Activated CD8-positive, alpha-beta memory T cell treated with anti-CD3 and anti-CD28 coated beads, Interleukin-2, amount 50 U/mL, for 4 hours (primary cell): ENCODE results near the gene MED14.

Experiments
- DNase-seq: peaks from one replicate; pipeline ENCODE4 v3.0.0-alpha.2; 2020

Gene MED14

DNA sequence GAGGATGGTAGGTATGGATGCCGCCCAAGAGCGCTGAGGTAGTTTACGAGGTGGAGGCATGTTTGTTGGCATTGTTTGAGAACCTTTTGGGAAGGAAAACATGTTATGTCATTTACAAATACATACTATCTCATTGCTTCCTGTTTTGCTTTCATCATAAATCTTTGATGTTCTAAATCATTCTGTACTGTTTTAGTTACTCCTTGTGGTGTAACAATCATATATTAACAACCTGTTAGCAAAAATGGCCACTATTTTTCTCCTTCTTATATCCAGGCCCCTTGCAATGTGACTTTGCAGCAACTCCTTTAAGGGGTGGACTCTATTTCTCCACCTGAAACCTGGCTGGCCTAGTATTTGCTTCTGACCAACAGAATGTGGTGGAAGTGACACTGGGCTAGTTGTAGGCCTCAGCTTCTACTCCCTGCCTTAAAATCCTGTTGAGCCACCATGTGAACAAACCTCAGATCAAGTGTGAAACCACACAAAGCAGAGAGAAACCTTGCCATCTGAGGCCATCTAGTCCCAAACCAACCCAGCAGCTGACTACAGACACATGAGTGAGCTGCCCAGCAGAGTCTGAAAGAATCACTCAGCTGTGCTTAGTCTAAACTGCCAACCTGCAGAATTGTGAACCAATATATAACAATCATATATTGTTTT is 72.1 kb downstream of the MED14 start:
- no peak for DNase-seq

DNA sequence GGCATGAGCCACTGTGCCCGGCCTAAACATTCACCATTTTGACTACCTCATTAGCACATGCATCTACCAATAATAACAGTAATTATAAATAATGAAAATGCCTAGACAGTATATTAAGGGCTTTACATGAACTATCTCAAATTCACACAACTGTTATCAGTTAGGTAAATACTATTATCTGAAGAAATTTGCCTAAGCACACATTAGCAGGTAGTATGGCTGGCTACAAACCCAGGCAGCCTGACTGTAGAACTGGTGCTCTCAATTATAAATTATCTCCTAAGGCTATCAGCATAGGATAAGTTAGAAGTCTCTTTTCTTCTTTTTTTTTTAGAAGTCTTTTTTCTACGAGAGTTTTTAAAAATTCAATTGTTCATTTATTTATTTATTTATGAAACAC is 73.9 kb downstream of the MED14 start:
- DNase-seq: no peak

DNA sequence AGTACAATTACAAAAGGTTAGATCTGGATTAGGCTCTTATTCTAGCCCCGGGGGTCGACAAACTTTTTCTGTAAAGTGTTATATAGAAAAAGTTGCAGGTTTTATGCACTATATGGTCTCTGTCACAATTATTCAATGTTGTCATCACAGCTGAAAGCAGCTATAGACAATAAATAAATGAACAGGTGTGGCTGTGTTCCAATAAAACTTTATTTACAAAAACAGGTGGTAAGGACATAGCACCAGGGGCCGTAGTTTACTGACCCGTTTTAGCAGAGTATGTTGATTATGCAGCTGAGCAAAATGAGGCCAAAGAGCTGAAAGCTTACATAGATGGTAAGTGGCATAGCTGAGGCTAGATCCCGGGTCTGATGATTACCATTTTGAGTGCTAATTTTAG is 75.0 kb downstream of the MED14 start:
- DNase-seq: no peak

DNA sequence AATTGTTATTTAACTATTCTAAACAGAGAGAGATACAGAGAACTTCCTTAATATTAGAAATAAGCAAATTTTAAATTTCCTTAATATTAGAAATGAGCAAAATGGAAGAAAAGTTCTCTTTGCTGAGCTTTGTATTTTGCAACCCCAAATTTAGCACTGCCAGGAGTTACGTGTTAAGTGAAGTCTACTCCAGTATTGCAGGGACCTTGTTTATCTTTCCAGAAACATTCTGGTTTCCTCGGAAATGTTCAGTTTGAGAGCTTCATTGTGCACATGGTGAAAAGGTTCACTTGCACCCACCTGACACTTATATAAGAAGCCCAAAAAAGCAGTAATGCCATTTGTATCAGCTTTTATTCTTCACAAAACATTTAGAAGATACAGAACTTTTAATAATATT is 81.8 kb downstream of the MED14 start:
- no peak for DNase-seq

DNA sequence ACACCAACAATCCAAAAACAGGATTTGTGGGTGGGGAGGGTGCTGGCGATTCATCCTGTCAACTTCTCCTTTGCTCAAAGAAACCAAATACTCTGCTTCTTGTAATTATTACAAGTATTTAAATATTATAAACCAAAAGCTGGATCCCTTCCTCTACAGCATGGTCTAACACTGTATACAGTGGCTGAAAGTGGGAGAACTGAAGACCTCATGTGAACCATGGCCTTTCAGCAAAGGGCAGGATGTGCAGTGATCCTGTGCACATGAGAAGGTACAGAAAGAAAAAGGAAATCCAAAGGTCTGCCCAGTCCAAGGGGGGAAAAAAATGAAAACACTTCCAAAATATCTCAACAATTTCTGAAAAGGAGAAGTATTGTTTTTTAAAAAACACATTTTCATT is 82.7 kb downstream of the MED14 start:
- DNase-seq: no peak

DNA sequence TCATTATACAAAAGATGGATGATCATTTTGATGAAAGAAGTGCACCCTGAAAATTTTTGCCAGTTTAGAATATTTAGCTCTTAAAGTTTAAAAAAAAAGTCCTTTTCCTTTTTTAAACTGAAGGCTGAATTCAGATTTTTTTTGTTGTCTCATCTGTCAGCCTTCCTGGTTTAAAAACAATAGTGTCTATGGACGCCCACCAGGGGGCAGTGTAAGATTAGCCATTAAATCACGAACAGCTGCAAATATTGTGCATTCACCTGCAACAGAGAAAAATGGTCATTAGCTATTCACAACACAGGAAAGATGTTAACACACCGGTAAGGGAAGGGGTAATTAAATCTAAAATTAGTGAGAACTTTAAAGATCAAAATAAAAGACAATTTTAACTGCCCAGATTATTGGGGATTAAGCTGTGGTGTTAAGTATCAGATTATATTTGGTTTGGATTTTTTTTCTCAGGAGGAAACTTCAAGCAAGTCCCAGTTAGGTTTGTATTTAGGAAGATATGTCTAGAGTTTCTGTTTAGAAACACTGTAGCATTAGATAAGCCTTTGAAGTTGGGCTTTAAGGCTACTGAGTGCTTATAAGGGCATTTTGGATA is 83.6 kb downstream of the MED14 start:
- DNase-seq: peak; percentile 81

DNA sequence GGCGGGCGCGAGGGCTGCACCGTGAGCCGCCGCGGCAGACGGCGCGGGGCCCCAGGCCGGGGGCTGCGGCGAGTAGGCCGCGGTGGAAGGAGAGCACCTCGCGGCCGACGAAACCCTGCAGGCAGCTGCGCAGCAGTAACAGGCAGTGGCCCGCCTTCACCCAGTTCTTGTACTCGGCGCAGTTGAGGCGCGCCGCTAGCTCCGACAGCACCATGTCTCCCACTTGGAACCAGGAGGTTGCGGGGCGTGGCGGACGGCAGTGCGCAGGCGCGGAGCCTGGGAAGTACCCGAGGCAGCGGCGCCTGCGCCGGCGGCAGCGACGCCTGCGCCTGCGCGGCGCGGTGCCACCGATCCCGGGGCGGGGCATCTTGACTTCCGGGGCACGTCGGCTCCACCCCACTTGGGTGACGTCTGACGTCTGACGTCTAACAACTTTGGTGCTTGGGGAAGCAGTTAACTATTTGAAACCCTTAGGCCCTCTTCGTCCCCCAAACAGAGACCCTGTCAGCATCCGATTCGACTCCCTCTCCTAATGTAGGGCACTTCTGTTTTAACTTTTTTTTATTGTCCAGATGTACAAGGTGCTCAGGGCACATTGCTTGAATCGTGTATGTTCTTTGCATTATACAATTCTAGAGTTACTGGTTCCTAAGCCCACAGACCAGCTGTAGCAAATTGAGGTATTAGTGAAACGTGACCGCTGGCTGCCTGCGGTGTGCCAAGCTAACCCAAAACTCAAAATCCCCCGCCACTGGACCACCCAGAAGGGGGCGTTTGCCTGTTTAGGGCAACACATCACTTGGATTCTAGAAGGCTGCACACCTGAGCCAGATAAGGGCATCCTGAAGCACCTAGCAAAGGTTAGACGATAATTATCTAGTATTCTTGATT is 87.8 kb downstream of the MED14 start, which contains the start of gene CXorf38:
Gene CXorf38 (minus strand): TSS at position 255 of the 891 bp plus-strand sequence. CDS start 41 bp downstream, at position 214.
- peak; percentile 98 for DNase-seq

DNA sequence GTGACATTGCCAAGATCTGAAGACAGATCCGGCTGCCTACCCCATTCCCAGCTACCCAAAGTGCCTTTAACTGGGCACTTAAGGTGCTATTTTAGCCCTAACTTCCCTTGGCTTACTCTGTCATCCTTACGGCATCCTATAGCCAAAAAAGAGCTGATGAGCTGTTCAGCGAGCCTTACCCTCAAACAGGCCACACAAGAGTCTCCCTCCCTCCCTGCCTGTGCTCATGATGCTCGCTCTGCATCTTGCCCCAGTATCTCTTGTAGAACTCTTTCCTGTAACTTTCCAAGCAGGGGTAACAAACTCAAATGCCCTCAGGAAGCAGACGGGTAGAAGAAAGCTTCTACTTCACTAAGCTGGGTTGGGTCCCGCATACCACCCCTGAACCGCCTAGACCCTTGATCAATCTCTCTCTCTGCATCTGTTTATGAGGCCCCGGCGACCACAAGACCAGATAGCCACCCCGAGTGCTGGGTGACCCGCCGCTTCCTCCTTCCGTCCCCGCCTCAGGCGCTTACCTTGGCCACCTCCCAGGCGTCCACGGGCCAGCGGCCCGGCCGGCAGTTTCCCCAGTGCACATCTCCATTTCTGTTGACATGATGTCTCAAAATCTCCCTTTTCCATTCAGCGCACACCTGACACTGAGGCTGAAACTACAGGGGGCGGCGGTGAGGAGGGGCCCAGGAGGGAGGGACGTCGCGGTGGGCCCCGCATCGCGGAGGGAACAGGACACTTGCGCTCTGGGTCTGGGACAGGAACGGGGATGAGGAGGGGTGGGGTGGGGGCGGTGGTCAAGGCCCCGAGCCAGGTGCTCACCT is 88.6 kb downstream of the MED14 start:
- peak; percentile 35 for DNase-seq

DNA sequence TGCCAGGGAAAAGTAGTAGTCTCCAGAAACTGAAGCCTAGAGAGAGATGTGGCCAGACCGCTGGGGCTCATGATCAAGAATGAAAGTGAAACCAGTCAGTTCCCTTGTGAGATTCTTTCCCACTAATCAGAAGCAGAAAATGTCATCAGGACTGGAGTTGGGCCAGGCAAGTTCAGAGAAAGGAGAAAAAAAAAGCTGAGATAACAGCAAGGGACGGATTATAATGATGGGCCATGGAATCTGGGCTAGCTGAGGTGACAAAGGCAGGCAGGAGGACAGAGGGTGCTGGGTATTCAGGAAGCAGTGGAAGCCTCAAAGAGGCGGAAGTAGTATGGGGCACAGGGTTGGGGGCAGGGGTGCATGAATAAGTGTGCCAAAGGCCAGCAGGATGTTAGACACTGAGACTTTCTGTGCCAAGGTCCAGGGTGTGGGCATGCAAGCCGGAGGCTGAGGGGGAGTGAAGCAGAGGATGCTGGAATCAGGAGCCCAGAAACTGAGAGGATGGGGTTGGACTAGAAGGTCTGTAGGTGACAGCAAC is 90.5 kb downstream of the MED14 start:
- peak; percentile 41 for DNase-seq

DNA sequence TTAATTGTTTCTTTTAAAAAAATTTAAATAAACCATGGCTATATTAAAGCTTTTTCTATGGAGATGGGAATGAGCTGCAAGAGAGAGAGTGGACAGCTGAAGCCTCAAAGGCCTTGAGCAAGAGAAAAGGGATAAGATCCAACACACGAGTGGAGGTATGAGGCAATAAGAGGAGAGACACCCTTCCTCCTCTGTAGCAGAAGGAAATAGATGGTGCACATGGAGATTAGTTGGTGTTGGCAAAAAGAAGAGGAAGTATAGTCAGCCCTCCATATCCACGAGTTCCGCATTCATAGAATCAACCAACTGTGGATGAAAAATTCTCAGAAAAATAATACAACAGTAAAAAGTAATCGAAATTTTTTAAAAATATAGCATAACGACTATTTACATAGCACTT is 91.2 kb downstream of the MED14 start:
- no peak for DNase-seq

DNA sequence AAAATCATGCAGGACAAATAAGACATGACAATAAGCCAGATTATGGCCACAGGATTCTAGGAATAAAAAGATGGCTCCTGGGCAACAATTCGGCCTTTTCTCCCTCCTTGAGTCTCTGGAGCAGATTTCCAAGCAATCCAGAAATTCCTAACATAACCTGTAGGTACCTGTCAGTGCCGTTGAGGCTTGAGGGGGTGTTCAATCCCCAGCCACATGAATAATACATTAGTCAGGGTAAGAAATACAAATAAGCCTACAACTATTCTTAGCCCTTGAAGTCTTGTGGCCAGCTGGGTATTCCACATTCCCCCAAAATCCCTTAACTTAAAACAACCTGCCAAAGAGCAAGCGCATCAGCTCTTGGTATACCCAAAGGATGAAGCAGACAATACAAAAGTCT is 97.7 kb downstream of the MED14 start:
- no peak for DNase-seq

DNA sequence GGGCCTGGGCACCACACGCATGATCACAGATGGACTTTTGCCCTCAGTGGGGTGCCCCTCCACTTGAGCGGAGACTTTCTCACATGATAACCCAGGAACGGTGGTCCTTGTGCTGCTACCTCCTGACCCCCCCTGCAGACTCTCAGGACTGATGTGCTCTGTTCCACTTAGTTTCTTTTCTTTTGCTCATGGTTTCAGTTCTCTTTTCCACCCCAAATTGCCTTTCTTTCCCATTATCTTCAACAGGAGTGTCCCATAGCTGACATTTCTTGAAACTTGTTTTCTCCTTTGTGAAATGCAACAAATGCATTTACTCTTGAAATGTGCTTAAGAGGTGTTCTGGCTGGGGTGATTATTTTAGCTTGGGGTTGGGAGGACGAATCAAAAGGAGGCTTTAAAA is 103.1 kb downstream of the MED14 start:
- no peak for DNase-seq

DNA sequence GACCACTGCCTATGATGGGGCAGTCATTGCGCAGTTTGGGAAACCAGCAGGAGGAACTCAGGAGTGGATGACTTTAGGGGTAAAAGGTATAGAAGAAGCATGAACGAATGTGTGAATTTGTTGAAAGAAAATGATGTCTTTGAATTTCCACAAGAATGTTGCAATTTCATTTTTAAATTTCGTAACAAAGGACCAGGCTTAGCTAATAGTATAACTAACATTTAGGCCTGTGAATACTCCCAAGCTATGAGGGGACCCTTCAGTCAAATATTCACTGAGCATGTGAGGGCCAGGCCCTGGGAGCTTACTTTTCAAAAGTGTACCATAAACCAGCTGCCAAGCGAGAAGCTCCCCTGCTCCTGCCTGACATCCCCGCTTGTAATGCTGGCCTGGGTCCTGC is 106.8 kb downstream of the MED14 start:
- DNase-seq: no peak

DNA sequence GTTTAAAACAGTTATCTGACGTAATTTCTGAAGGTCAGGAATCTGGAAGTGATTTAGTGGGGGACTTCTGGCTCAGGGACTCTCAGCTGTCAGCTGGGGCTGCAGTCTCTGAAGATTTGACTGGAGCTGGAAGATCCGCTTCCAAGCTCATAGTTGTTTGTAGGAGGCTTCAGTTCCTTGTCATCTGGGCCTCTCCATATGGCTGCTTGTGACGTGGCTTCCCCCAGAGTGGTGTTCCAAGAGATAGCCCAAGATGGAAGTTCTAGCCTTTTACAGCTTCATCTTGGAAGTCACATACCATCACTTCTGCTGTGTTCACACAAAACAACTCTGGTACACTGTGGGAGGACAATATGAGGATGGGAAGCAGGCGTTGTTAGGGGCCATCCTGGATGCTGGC is 110.0 kb downstream of the MED14 start:
- DNase-seq: no peak

DNA sequence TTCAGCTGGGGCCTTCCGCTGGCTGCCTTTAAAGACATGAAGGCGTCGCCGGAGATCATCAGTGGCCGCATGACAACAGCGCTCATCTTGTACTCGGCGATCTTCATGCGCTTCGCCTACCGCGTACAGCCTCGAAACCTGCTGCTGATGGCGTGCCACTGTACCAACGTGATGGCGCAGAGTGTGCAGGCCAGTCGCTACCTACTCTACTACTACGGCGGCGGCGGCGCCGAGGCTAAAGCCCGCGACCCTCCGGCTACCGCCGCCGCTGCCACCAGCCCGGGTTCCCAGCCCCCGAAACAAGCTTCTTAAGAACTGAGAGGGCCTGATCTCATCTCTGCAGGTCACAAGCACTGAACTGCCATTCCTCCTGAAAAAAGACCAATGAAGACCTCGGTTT is 111.7 kb downstream of the MED14 start:
- DNase-seq: no peak

DNA sequence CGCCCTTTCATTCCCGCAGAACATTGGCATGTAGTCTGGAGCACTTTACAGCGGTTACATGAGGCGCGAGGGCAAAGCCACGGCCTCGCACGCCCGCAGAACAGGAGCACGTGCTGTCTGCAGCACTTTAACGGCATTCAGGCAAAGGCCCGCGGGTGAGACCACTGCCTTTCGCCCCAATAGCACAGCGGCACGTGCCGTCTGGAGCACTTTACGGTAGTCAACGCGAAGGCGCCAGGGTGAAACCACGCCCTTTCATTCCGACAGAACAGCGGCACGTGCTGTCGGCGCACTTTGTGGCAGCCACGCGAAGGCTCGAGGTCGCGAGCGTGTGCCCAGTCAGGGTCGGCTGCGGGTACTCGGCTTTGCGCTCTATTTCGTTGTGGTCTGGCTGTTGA is 112.2 kb downstream of the MED14 start, which contains the start of gene MPC1L:
Gene MPC1L (plus strand): TSS at position 290 of the 398 bp plus-strand sequence. CDS start 138 bp downstream, outside the sequence.
- DNase-seq: no peak

DNA sequence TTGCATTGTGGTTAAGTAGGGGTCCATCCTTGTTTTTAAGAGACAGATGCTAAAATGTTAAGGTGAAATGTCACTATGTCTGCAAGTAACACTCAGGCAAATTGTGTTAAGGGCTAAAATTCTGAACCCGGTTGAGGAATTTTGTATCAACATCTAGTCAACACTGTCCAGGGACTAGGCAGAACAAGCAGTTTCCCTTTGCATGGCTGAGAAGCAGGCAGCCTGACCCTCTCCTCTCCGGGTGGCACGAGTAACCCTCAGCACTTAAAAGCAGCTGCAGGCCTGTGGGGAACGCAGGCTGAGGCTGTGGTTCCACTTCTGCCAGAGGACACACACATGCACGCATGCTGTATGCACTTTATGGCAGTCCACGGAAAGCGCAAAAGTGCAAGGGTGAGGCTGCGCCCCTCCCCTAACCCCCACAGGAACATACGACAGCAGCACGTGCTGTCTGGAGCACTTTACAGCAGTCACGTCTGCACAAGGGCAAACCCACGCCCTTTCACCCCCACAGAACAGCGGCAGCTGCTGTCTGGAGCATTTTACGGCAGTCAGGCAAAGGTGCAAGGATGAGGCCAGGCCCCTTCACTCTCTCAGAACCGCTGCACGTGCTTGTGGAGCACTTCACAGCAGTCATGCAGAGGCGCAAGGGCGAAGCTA is 112.7 kb downstream of the MED14 start:
- no peak for DNase-seq

DNA sequence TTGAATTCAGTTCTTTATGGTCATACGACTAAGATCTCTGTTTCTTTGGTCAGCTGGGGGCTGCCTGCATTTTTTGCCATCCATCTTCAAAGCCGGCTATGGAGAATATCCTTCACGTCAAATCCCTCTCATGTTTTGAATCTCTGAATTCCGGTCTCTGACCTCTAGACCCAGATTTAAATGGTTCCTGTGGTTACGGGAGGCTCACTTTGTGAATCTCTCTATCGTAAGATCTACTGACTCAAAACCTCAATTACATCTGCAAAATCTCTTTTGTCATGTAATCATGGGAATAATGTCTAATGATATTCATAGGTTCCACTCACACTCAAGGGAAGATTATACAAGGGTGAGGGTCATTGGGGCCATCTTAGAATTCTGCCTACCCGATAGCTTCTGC is 117.8 kb downstream of the MED14 start:
- no peak for DNase-seq

DNA sequence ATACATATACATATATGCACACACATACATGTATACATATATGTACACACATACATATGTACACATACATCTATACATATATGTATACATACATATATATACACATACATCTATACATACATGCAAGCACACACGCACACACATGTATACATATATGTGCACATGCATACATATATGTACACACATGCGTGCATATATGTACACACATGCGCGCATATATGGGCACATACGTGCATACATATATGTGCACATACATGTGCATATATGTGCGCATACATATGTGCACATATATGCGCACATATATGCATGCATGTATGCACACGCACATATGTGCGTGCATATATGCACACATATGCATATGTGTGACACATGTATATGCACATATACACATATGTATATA is 119.4 kb downstream of the MED14 start:
- DNase-seq: no peak

DNA sequence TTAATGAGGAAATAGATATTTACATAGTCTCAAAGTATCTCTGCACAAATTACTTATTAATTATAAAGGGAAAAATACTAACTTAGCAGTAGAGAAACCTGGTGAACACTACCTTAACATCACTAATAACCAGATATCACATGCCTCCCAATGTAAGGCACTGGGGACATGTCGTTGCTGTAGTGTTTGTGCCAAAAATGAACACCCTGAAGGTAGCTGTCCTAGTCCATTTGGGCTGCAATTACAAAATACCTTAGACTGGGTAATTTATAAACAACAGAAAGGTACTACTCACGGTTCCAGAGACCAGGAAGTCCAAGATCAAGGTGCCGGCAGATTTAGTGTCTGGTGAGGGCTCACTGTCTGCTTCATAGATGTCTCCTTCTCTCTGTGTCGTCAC is 122.8 kb downstream of the MED14 start:
- no peak for DNase-seq

DNA sequence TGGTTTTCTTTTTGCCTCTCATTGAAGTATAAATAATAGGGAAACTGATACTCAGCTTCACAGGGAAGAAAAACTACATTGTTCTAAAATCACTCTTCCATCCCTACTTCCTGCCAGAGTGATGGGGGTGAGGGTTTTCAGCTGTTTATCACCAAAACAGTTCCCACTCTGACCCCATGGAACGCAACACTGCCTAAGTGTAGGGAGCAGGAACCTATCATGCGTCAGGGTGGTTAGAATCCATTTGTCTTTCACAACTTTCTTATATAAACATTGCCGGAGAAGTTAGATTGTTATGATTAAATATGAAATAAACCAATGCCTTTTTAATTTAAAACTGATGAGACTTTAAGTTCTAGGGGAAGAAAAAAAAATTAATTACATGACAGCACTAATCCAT is 128.0 kb downstream of the MED14 start:
- no peak for DNase-seq

DNA sequence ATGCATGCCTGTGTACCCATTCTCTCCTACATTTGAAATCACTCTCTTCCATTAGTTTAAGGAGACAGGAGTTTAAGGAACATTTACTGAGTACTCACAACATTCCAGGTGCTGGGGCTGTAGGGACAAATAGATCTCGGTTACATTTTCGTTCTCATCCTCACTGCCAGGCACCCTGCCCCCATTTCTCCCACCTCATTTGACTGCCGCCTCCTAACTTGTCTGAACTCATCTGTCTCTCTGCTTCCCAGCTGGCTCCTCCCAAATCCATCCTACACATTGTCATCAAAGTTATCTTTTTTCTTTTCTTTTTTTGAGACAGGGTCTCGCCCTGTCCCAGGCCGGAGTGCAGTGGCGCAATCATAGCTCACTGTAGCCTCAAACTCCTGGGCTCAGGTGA is 131.9 kb downstream of the MED14 start:
- no peak for DNase-seq
